HL-60 (cell line): ENCODE measurements around the gene NT5E.

ENCODE experiments used
- CTCF ChIP-seq: IDR thresholded peaks from one replicate; pipeline ENCODE4 v1.5.1; 2011; ENCODE audit warnings: low read length, control low read depth, inconsistent platforms; ENCODE audit not compliant: insufficient read depth
- GABPA ChIP-seq: IDR thresholded peaks from 2 replicates; pipeline ENCODE4 v1.6.1; 2012; ENCODE audit warnings: low read depth
- POLR2AphosphoS5 ChIP-seq: IDR thresholded peaks from 2 replicates; pipeline ENCODE4 v1.6.1; 2012; ENCODE audit warnings: low read depth
- TF ChIP-seq, protein P1 (sequence below): IDR thresholded peaks from 2 replicates; pipeline ENCODE4 v1.6.1; 2012; ENCODE audit warnings: low read depth; ENCODE audit not compliant: insufficient replicate concordance

- no peak for TF ChIP-seq CTCF
- TF ChIP-seq POLR2AphosphoS5, result no peak
- TF ChIP-seq, protein P1, sequence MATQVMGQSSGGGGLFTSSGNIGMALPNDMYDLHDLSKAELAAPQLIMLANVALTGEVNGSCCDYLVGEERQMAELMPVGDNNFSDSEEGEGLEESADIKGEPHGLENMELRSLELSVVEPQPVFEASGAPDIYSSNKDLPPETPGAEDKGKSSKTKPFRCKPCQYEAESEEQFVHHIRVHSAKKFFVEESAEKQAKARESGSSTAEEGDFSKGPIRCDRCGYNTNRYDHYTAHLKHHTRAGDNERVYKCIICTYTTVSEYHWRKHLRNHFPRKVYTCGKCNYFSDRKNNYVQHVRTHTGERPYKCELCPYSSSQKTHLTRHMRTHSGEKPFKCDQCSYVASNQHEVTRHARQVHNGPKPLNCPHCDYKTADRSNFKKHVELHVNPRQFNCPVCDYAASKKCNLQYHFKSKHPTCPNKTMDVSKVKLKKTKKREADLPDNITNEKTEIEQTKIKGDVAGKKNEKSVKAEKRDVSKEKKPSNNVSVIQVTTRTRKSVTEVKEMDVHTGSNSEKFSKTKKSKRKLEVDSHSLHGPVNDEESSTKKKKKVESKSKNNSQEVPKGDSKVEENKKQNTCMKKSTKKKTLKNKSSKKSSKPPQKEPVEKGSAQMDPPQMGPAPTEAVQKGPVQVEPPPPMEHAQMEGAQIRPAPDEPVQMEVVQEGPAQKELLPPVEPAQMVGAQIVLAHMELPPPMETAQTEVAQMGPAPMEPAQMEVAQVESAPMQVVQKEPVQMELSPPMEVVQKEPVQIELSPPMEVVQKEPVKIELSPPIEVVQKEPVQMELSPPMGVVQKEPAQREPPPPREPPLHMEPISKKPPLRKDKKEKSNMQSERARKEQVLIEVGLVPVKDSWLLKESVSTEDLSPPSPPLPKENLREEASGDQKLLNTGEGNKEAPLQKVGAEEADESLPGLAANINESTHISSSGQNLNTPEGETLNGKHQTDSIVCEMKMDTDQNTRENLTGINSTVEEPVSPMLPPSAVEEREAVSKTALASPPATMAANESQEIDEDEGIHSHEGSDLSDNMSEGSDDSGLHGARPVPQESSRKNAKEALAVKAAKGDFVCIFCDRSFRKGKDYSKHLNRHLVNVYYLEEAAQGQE, result no peak
- TF ChIP-seq GABPA, result no peak
Observed at GRCh38 chr6:85405175-85405852, 44.6 kb upstream of the NT5E start.
